CD4-positive, CD25-positive, alpha-beta regulatory T cell (primary cell): ENCODE results near the gene PDE7B. TPM values are rescaled to one million over a fixed set of nuclear protein-coding genes. Genes with fewer than 3 reads are reported as not detected.

Experiments
- ATAC-seq, 2 donors: fragments of 150-1000 bp; cut with Tn5 transposase; one replicate each; pipeline ENCODE4 v1.10.0; 2021; ENCODE audit warnings: low read depth in 2 of 2, moderate number of reproducible peaks in 2 of 2, moderate library complexity in 1 of 2
- DNase-seq, 3 donors: peaks; one replicate each; pipeline versions ENCODE4 v3.0.0 to v3.0.0-alpha.2; 2012 to 2022; ENCODE audit warnings: mixed read lengths in 1 of 3
- H3K27ac ChIP-seq: one replicate; pipeline ENCODE4 v1.7.0; 2013; ENCODE audit warnings: mild to moderate bottlenecking, low read length; ENCODE audit not compliant: insufficient read depth, poor library complexity, severe bottlenecking
- H3K27me3 ChIP-seq: one replicate; pipeline ENCODE4 v1.7.0; 2013; ENCODE audit warnings: low read length; ENCODE audit not compliant: control insufficient read depth, insufficient read depth
- H3K36me3 ChIP-seq: one replicate; pipeline ENCODE4 v1.7.0; 2013; ENCODE audit warnings: mild to moderate bottlenecking, low read length, moderate library complexity; ENCODE audit not compliant: control insufficient read depth, insufficient read depth
- H3K4me1 ChIP-seq: 2 replicates; pipeline ENCODE4 v1.7.0; 2013; ENCODE audit warnings: mild to moderate bottlenecking, low read length; ENCODE audit not compliant: insufficient read depth, control insufficient read depth, poor library complexity, severe bottlenecking
- H3K4me3 ChIP-seq: one replicate; pipeline ENCODE4 v1.7.0; 2013; ENCODE audit warnings: low read depth, mild to moderate bottlenecking, low read length, moderate library complexity
- H3K9me3 ChIP-seq, 2 experiments: 1 replicate in 1 of 2; 2 replicates in 1 of 2; pipeline ENCODE4 v1.7.0; 2013; ENCODE audit warnings: low read length in 2 of 2, mild to moderate bottlenecking in 1 of 2, moderate library complexity in 1 of 2; ENCODE audit not compliant: control insufficient read depth in 2 of 2
- H3K27ac Mint-ChIP-seq, 3 donors: one replicate each; pipeline ENCODE4 v1.8.0; 2020 to 2022; ENCODE audit warnings: mild to moderate bottlenecking in 3 of 3, mixed read lengths in 3 of 3, moderate library complexity in 2 of 3
- H3K27me3 Mint-ChIP-seq: one replicate; pipeline ENCODE4 v1.8.0; 2022; ENCODE audit warnings: mild to moderate bottlenecking, mixed read lengths
- H3K36me3 Mint-ChIP-seq: one replicate; pipeline ENCODE4 v1.8.0; 2020; ENCODE audit warnings: mixed read lengths
- H3K4me1 Mint-ChIP-seq, 4 donors: one replicate each; pipeline ENCODE4 v1.8.0; 2020 to 2022; ENCODE audit warnings: mixed read lengths in 4 of 4, mild to moderate bottlenecking in 1 of 4
- H3K4me3 Mint-ChIP-seq, 4 donors: one replicate each; pipeline ENCODE4 v1.8.0; 2020 to 2022; ENCODE audit warnings: mild to moderate bottlenecking in 4 of 4, mixed read lengths in 4 of 4, moderate library complexity in 3 of 4
- H3K9me3 Mint-ChIP-seq, 7 donors: one replicate each; pipeline ENCODE4 v1.8.0; 2020 to 2022; ENCODE audit warnings: mixed read lengths in 7 of 7, mild to moderate bottlenecking in 3 of 7, moderate library complexity in 2 of 7
- polyA plus RNA-seq, 4 donors: library from polyadenylated mRNA; unstranded; fragments of 300-500 nt; fragmentation: Illumina TruSeq; gene quantifications; one replicate each; pipeline ENCODE4 v1.2.3, GENCODE V29; 2021
- total RNA-seq: library from RNA; stranded (reverse); gene quantifications from one replicate; pipeline ENCODE4 v1.2.3, GENCODE V29; 2022

PDE7B gene
- total and polyA plus RNA-seq, 5 donors from 2014 or later, result 0.03 to 0.25 (median 0.07) TPM; not detected in 1

GRCh38 chr6:136191606-136192312 lies 340.3 kb downstream of the PDE7B start:
- Histone ChIP-seq H3K27me3 (no peaks in the 10 kb centered on the region), H3K4me1 (no peaks in the 10 kb centered on the region), H3K9me3 (no peaks in the 10 kb centered on the region), H3K4me3 (no peak overlapping the region), H3K36me3 (no peaks in the 10 kb centered on the region), H3K27ac (no peak overlapping the region)
- DNase-seq, result no peak
- peaks cover 6% of the 10 kb centered on the region for H3K27me3 Mint-ChIP-seq
- ATAC-seq, result no peak
- no peak overlapping the region for H3K4me3 Mint-ChIP-seq
- H3K4me1 Mint-ChIP-seq, result peaks cover 0 to 4% (median 0%) of the 10 kb centered on the region in 4 donors
- peaks cover 0 to 2% (median 0%) of the 10 kb centered on the region in 7 donors for H3K9me3 Mint-ChIP-seq
- no peaks in the 10 kb centered on the region for H3K36me3 Mint-ChIP-seq
- no peak overlapping the region for H3K27ac Mint-ChIP-seq

- H3K27me3 Mint-ChIP-seq, result peaks cover 6% of the 10 kb centered on the region
- no peaks in the 10 kb centered on the region for H3K36me3 ChIP-seq
- H3K27ac Mint-ChIP-seq, result no peak overlapping the region
- H3K4me1 ChIP-seq, result no peaks in the 10 kb centered on the region
- no peaks in the 10 kb centered on the region for H3K9me3 ChIP-seq
- H3K36me3 Mint-ChIP-seq, result no peaks in the 10 kb centered on the region
- no peaks in the 10 kb centered on the region for H3K27me3 ChIP-seq
- no peak overlapping the region for H3K27ac ChIP-seq
- no peak overlapping the region for H3K4me3 ChIP-seq
- ATAC-seq (no peak), DNase-seq (no peak)
- peaks cover 0 to 2% (median 0%) of the 10 kb centered on the region in 7 donors for H3K9me3 Mint-ChIP-seq
- no peak overlapping the region for H3K4me3 Mint-ChIP-seq
- H3K4me1 Mint-ChIP-seq, result peaks cover 0 to 4% (median 0%) of the 10 kb centered on the region in 4 donors
Measured at GRCh38 chr6:136192902-136193301, 341.4 kb downstream of the PDE7B start.

GRCh38 chr6:136201732-136202131 lies 350.2 kb downstream of the PDE7B start:
- no peaks in the 10 kb centered on the region for H3K4me1 ChIP-seq
- DNase-seq (no peak), ATAC-seq (no peak)
- H3K27ac ChIP-seq, result no peak overlapping the region
- H3K27me3 ChIP-seq, result peaks cover 10% of the 10 kb centered on the region
- Mint-ChIP-seq H3K4me1 (no peaks in the 10 kb centered on the region), H3K27ac (no peak overlapping the region), H3K9me3 (peaks cover 0 to 2% (median 0%) of the 10 kb centered on the region in 7 donors), H3K27me3 (peaks cover 12% of the 10 kb centered on the region), H3K4me3 (no peak overlapping the region), H3K36me3 (no peaks in the 10 kb centered on the region)
- H3K36me3 ChIP-seq, result no peaks in the 10 kb centered on the region
- H3K4me3 ChIP-seq, result no peak overlapping the region
- no peaks in the 10 kb centered on the region for H3K9me3 ChIP-seq

- H3K27ac Mint-ChIP-seq, result no peak overlapping the region
- Histone ChIP-seq H3K27ac (no peak overlapping the region), H3K27me3 (peaks cover 10% of the 10 kb centered on the region), H3K4me1 (no peaks in the 10 kb centered on the region), H3K4me3 (no peak overlapping the region), H3K9me3 (no peaks in the 10 kb centered on the region), H3K36me3 (no peaks in the 10 kb centered on the region)
- ATAC-seq (no peak), DNase-seq (no peak)
- peaks cover 0 to 2% (median 1%) of the 10 kb centered on the region in 7 donors for H3K9me3 Mint-ChIP-seq
- no peaks in the 10 kb centered on the region for H3K36me3 Mint-ChIP-seq
- no peaks in the 10 kb centered on the region for H3K27me3 Mint-ChIP-seq
- no peaks in the 10 kb centered on the region for H3K4me1 Mint-ChIP-seq
- H3K4me3 Mint-ChIP-seq, result no peak overlapping the region
Measured at GRCh38 chr6:136208783-136209182, 357.3 kb downstream of the PDE7B start.

- H3K4me1 Mint-ChIP-seq, result no peaks in the 10 kb centered on the region
- ATAC-seq (no peak), DNase-seq (no peak)
- Histone ChIP-seq H3K27ac (no peak overlapping the region), H3K27me3 (peaks cover 7% of the 10 kb centered on the region), H3K4me1 (no peaks in the 10 kb centered on the region), H3K9me3 (no peaks in the 10 kb centered on the region), H3K4me3 (no peak overlapping the region), H3K36me3 (no peaks in the 10 kb centered on the region)
- no peak overlapping the region for H3K27ac Mint-ChIP-seq
- H3K27me3 Mint-ChIP-seq, result no peaks in the 10 kb centered on the region
- H3K36me3 Mint-ChIP-seq, result no peaks in the 10 kb centered on the region
- no peak overlapping the region for H3K4me3 Mint-ChIP-seq
- peaks cover 0 to 2% (median 1%) of the 10 kb centered on the region in 7 donors for H3K9me3 Mint-ChIP-seq
Measured at GRCh38 chr6:136209496-136209895, 358.0 kb downstream of the PDE7B start.

GRCh38 chr6:136210398-136211165 lies 359.1 kb downstream of the PDE7B start:
- DNase-seq (no peak), ATAC-seq (no peak)
- no peaks in the 10 kb centered on the region for H3K27me3 Mint-ChIP-seq
- no peak overlapping the region for H3K27ac Mint-ChIP-seq
- Histone ChIP-seq H3K27me3 (peaks cover under 1% of the 10 kb centered on the region), H3K36me3 (no peaks in the 10 kb centered on the region), H3K4me3 (no peak overlapping the region), H3K9me3 (no peaks in the 10 kb centered on the region), H3K4me1 (no peaks in the 10 kb centered on the region), H3K27ac (no peak overlapping the region)
- no peaks in the 10 kb centered on the region for H3K36me3 Mint-ChIP-seq
- no peaks in the 10 kb centered on the region for H3K4me1 Mint-ChIP-seq
- H3K4me3 Mint-ChIP-seq, result no peak overlapping the region
- peaks cover 0 to 2% (median 1%) of the 10 kb centered on the region in 7 donors for H3K9me3 Mint-ChIP-seq

- no peak for ATAC-seq
- Mint-ChIP-seq H3K27me3 (no peaks in the 10 kb centered on the region), H3K4me3 (peak overlapping the region in 1 of 4 donors; percentile 38), H3K36me3 (no peaks in the 10 kb centered on the region), H3K27ac (no peak overlapping the region), H3K9me3 (peaks cover 0 to 2% (median 0%) of the 10 kb centered on the region in 7 donors), H3K4me1 (no peaks in the 10 kb centered on the region)
- Histone ChIP-seq H3K27ac (no peak overlapping the region), H3K27me3 (no peaks in the 10 kb centered on the region), H3K4me1 (no peaks in the 10 kb centered on the region), H3K9me3 (no peaks in the 10 kb centered on the region), H3K36me3 (no peaks in the 10 kb centered on the region), H3K4me3 (no peak overlapping the region)
- no peak for DNase-seq
Measured at GRCh38 chr6:136212608-136213007, 361.1 kb downstream of the PDE7B start.
